Astrocyte (in vitro differentiated cells and primary cell): ENCODE data around the gene PPP4R2. TPM values are rescaled to one million over a fixed set of nuclear protein-coding genes. Genes with fewer than 3 reads are reported as not detected.

Experiments
- DNase-seq: peaks from one replicate; pipeline ENCODE4 v3.0.0-alpha.2; 2010; ENCODE audit warnings: low read depth
- FAIRE-seq: peaks from 2 replicates; lab custom pipeline; 2011; peaks lifted over from hg19 to GRCh38; lab: Jason Lieb, UNC
- H2AFZ ChIP-seq: 2 replicates; pipeline ENCODE4 v1.6.0; 2012; ENCODE audit warnings: low read depth, low read length, inconsistent platforms
- H3K27ac ChIP-seq: 2 replicates; pipeline ENCODE4 v1.5.1; 2011; ENCODE audit warnings: low read depth, low read length, inconsistent platforms
- H3K27me3 ChIP-seq: 2 replicates; pipeline ENCODE4 v1.6.0; 2011; ENCODE audit warnings: low read length, inconsistent platforms; ENCODE audit not compliant: insufficient read depth
- H3K36me3 ChIP-seq: 2 replicates; pipeline ENCODE4 v1.5.1; 2011; ENCODE audit warnings: low read length, inconsistent platforms; ENCODE audit not compliant: insufficient read depth
- H3K4me1 ChIP-seq: 2 replicates; pipeline ENCODE4 v1.5.1; 2011; ENCODE audit warnings: low read length, inconsistent platforms; ENCODE audit not compliant: insufficient read depth
- H3K4me2 ChIP-seq: 2 replicates; pipeline ENCODE4 v1.6.0; 2012; ENCODE audit warnings: low read length, inconsistent platforms
- H3K4me3 ChIP-seq: 2 replicates; pipeline ENCODE4 v1.5.1; 2011; ENCODE audit warnings: low read depth, mild to moderate bottlenecking, low read length, inconsistent platforms; ENCODE audit not compliant: insufficient read depth
- H3K79me2 ChIP-seq: 2 replicates; pipeline ENCODE4 v1.6.0; 2012; ENCODE audit warnings: mild to moderate bottlenecking, low read length, inconsistent platforms; ENCODE audit not compliant: insufficient read depth
- H3K9ac ChIP-seq: 2 replicates; pipeline ENCODE4 v1.6.0; 2012; ENCODE audit warnings: mild to moderate bottlenecking, low read length, inconsistent platforms
- H3K9me3 ChIP-seq: 2 replicates; pipeline ENCODE4 v1.5.1; 2012; ENCODE audit warnings: low read depth, mild to moderate bottlenecking, low read length, inconsistent platforms; ENCODE audit not compliant: insufficient read depth
- H4K20me1 ChIP-seq: 2 replicates; pipeline ENCODE4 v1.6.0; 2012; ENCODE audit warnings: low read length, inconsistent platforms; ENCODE audit not compliant: insufficient read depth
- H3K27ac Mint-ChIP-seq: one replicate; pipeline ENCODE4 v1.8.0; 2021; ENCODE audit warnings: mild to moderate bottlenecking, mixed read lengths; ENCODE audit not compliant: unreplicated experiment
- H3K27me3 Mint-ChIP-seq: one replicate; pipeline ENCODE4 v1.8.0; 2021; ENCODE audit warnings: low read depth, mixed read lengths; ENCODE audit not compliant: unreplicated experiment
- H3K36me3 Mint-ChIP-seq: one replicate; pipeline ENCODE4 v1.8.0; 2021; ENCODE audit warnings: low read depth, mixed read lengths; ENCODE audit not compliant: unreplicated experiment
- H3K4me1 Mint-ChIP-seq: one replicate; pipeline ENCODE4 v1.8.0; 2021; ENCODE audit warnings: low read depth, mixed read lengths; ENCODE audit not compliant: unreplicated experiment
- H3K4me3 Mint-ChIP-seq: one replicate; pipeline ENCODE4 v1.8.0; 2021; ENCODE audit warnings: mild to moderate bottlenecking, moderate library complexity, mixed read lengths; ENCODE audit not compliant: unreplicated experiment
- H3K9me3 Mint-ChIP-seq: one replicate; pipeline ENCODE4 v1.8.0; 2021; ENCODE audit warnings: mild to moderate bottlenecking, mixed read lengths; ENCODE audit not compliant: unreplicated experiment
- EZH2 ChIP-seq: IDR thresholded peaks from 2 replicates; pipeline ENCODE4 v1.6.1; 2012; ENCODE audit warnings: mild to moderate bottlenecking, low read length, inconsistent platforms; ENCODE audit not compliant: insufficient read depth
- total RNA-seq: library from RNA; stranded (reverse); gene quantifications from 2 replicates; pipeline ENCODE4 v1.2.1, GENCODE V29; 2021
- TF ChIP-seq, protein P1 (sequence below): IDR thresholded peaks from 2 replicates; pipeline ENCODE4 v1.5.1; 2011; ENCODE audit warnings: low read depth, mild to moderate bottlenecking, inconsistent platforms, low read length, moderate library complexity; ENCODE audit not compliant: insufficient read depth

Gene PPP4R2
- total RNA-seq, 1 donor from 2014 or later = 98.5 TPM

DNA sequence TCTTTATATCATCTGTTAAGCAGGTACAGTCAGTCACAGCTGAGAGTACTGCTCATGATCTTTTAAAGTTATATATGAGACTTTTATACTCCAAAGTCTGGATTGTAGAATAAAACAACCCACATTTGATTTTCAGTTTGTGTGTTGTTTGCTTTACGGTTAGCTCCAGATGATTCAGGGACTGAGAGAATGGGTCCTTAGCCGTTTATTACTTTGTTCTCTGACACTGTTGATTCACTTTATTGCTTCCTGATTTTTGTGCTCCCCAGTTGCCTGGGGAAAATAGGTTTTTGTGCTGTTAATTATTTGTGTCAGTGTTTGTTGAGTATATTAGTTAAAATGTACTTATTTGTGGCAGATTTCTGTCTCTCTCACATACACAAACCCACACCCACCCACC lies 56.2 kb downstream of the PPP4R2 start:
- no peak overlapping the region for H3K9ac ChIP-seq
- H3K4me3 ChIP-seq = no peak overlapping the region
- TF ChIP-seq, protein P1, sequence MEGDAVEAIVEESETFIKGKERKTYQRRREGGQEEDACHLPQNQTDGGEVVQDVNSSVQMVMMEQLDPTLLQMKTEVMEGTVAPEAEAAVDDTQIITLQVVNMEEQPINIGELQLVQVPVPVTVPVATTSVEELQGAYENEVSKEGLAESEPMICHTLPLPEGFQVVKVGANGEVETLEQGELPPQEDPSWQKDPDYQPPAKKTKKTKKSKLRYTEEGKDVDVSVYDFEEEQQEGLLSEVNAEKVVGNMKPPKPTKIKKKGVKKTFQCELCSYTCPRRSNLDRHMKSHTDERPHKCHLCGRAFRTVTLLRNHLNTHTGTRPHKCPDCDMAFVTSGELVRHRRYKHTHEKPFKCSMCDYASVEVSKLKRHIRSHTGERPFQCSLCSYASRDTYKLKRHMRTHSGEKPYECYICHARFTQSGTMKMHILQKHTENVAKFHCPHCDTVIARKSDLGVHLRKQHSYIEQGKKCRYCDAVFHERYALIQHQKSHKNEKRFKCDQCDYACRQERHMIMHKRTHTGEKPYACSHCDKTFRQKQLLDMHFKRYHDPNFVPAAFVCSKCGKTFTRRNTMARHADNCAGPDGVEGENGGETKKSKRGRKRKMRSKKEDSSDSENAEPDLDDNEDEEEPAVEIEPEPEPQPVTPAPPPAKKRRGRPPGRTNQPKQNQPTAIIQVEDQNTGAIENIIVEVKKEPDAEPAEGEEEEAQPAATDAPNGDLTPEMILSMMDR = no peak
- no peak for TF ChIP-seq EZH2
- no peak overlapping the region for H3K27ac ChIP-seq
- peaks cover 56% of the 10 kb centered on the region for H3K79me2 ChIP-seq
- H3K4me2 ChIP-seq = no peak overlapping the region
- no peaks in the 10 kb centered on the region for H3K36me3 ChIP-seq
- no peaks in the 10 kb centered on the region for H3K9me3 ChIP-seq
- Mint-ChIP-seq H3K27me3 (no peaks in the 10 kb centered on the region), H3K27ac (no peak overlapping the region), H3K9me3 (no peaks in the 10 kb centered on the region), H3K4me1 (peaks cover 9% of the 10 kb centered on the region), H3K4me3 (no peak overlapping the region), H3K36me3 (no peaks in the 10 kb centered on the region)
- H3K27me3 ChIP-seq = no peaks in the 10 kb centered on the region
- no peak overlapping the region for H2AFZ ChIP-seq
- DNase-seq (no peak), FAIRE-seq (no peak)
- H4K20me1 ChIP-seq = peaks cover 75% of the 10 kb centered on the region
- H3K4me1 ChIP-seq = no peaks in the 10 kb centered on the region

- Histone ChIP-seq H3K4me2 (no peak overlapping the region), H3K9ac (no peak overlapping the region), H3K27ac (no peak overlapping the region), H3K36me3 (peaks cover 3% of the 10 kb centered on the region), H3K9me3 (no peaks in the 10 kb centered on the region), H3K79me2 (peaks cover 28% of the 10 kb centered on the region), H3K27me3 (no peaks in the 10 kb centered on the region), H3K4me3 (no peak overlapping the region), H4K20me1 (peaks cover 73% of the 10 kb centered on the region), H2AFZ (no peak overlapping the region), H3K4me1 (peaks cover 4% of the 10 kb centered on the region)
- Mint-ChIP-seq H3K36me3 (no peaks in the 10 kb centered on the region), H3K4me1 (peaks cover 15% of the 10 kb centered on the region), H3K4me3 (no peak overlapping the region), H3K9me3 (no peaks in the 10 kb centered on the region), H3K27me3 (no peaks in the 10 kb centered on the region), H3K27ac (peak overlapping the region; percentile 13)
- TF ChIP-seq, protein P1 = no peak
- no peak for TF ChIP-seq EZH2
- no peak for FAIRE-seq
- DNase-seq = no peak
Observed at GRCh38 chr3:73055583-73055982, 59.0 kb downstream of the PPP4R2 start.

GRCh38 chr3:73056014-73056844 lies 59.6 kb downstream of the PPP4R2 start:
- Histone ChIP-seq H3K27ac (no peak overlapping the region), H3K27me3 (no peaks in the 10 kb centered on the region), H2AFZ (no peak overlapping the region), H3K4me3 (no peak overlapping the region), H3K4me1 (peaks cover 4% of the 10 kb centered on the region), H3K9me3 (no peaks in the 10 kb centered on the region), H3K4me2 (no peak overlapping the region), H3K9ac (no peak overlapping the region), H3K79me2 (peaks cover 24% of the 10 kb centered on the region), H3K36me3 (peaks cover 3% of the 10 kb centered on the region), H4K20me1 (peaks cover 70% of the 10 kb centered on the region)
- Mint-ChIP-seq H3K27me3 (no peaks in the 10 kb centered on the region), H3K36me3 (no peaks in the 10 kb centered on the region), H3K27ac (peak overlapping the region; percentile 13), H3K9me3 (no peaks in the 10 kb centered on the region), H3K4me1 (peaks cover 15% of the 10 kb centered on the region), H3K4me3 (no peak overlapping the region)
- peak; percentile 63 for FAIRE-seq
- TF ChIP-seq EZH2 = no peak
- TF ChIP-seq, protein P1 = peak; percentile 51
- no peak for DNase-seq
